Measurements from ENCODE around the gene FOXA1.

Gene FOXA1

DNA sequence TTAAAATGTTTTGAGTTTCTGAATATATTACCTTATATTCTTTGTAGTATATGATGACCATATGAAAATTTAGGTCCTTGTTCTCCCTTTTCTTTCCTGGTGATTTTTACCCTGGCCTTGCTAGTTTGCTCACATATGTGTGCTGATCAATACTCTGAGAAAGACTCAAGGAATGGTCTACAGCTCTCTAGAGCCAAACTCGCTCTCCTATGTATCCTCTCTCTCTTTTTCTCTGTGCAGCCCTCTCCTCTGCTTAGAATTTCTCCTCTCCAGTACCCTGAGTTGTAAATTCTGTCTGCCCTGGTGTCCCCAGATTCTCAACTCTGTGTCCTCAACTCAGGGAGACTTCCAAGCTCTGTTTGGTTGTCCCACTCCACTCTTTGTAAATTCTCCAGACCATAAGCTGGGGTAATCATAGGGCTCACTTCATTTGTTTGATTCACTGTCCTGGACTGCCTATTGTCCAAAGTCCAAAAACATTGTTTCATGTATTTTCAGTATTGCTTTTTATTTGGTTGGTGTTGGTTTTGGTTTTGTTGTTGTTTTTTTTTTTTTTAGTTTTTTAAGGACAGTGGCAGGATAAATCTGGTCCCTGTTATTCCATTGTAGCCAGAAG is 41.0 kb downstream of the FOXA1 start:
- DNase-seq: no peak

DNA sequence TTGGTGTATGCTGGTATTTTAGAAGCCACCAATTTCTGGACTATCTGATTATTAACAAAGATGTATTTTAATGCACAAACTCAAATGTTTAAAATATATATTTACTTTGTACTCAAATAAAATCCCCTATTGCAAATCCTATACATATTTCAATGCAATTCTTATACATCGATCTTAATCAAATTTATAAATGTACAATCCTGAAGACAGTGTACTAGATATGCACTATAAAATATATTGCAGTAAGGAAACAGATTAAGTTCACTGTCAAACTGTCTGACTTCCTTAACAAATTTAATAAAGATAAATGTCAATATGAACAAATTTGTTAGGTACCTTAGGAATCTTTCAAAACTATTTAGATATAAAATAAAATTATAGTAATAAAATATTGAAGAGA is 43.9 kb downstream of the FOXA1 start:
- DNase-seq: no peak

DNA sequence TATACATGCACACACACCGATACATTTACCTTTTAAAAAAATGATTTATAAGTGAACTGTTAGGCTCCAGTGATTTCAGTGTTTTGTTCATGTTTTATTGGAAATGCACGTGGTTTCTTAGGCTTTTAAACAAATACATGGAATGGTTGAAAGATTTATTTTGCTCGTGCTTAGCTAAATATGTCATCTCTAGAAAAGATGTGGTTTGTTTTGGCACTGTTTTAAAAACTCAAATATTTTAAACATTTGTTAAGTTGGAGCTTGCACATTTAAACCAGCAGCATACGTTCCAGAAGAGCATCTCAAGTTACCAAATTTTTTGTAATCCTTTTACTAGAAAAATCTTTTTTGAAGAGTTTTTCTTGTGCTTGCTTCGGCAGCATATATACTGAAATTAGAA is 44.5 kb downstream of the FOXA1 start:
- DNase-seq: no peak

DNA sequence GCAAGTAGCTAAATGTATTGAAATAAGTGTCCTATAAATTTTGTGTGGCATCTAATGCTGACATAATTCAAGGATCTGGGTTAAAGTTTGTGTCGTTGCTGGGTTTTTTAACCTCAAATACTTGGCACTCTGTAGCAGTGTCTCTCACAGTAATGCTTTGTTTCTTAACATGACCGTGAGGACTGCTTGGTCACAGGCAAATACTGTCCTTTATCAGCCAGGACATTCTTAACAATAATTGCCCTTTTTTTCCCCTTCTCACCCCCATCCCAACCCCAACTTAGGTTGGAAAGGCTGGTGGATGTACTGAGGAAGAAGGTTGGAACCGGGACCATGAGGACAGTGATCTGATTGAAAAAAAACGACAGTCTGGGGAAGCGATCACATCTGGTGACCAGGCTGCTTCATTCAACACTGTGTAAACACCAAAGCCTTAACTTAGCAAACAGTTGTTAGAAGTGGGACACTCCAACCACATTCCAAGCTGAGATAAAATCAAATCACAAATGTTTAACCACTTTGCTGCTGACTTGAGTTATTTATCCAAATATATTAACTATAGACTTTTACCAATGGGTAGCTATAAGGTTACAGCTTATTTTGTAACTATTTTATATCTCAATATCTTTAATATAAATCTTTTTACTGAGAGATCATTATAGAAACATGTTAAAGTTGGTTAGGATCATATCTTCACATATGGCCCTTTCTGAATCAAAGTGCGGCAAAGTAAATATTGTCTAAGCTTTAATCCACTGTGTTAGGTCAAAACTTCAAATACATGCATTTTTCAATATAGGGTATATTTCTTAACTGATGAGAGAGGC is 48.2 kb downstream of the FOXA1 start:
- DNase-seq: no peak

DNA sequence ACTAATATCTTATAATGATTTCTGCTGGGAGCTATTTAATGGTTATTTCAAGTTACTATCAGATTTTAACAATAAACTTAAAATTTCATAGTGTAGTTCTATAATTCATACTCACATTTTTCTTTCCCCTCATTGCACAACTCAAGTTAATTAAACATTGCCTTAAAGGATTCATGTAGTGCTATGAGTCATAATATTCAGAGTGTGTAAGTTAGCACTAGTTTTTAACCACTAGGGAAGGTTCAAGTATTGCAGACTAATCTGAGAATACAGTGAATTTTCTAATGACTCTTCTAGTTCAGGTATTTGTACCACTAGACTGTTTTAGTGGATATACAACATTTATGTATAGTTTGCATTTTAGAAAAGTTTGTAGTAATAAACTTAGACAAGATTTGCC is 49.9 kb downstream of the FOXA1 start:
- DNase-seq: no peak

DNA sequence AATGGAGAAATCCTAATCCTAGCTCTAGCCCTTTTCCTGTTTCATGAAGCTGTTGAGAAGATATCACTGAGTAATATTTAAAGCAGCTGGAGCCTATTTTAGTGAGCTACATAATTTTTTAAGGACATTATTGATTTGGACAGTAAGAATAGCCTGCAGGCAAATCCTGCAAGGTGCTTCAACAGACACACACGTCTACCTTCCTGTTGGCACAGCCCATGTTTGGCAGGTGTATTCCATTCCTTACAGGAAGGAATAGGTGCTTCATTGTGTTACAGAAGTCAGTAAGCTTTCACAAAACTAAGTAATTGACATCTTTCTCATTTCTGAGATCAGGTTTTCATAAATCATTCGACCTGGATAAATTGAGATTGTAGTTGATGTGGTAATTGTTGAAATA is 50.6 kb downstream of the FOXA1 start:
- DNase-seq: no peak

DNA sequence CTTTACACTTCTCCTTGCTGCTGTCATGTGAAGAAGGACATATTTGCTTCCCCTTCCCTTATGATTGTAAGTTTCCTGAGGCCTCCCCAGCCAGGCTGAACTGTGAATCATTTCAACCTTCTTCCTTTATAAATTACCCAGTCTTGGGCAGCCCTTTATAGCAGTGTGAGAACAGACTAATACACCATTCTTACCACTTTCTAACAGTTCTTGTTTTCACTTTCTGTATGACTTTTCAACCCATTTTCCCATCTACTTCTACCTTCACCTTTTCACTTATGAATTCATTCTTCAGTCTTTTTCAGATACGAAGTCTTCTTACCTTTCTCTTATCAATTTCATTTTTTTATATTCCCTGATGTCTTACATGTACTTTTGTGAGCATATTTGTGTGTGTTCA is 55.1 kb downstream of the FOXA1 start:
- DNase-seq: no peak
